Breast epithelium (tissue), 4 donors: ENCODE data around the gene CCL19. TPM values are rescaled to one million over a fixed set of nuclear protein-coding genes. Genes with fewer than 3 reads are reported as not detected.
"Not testable (repeated sequence)": the region's sequence is repeated elsewhere in the genome, so short reads cannot be mapped to it uniquely, and the experiment has no call there.

ENCODE experiments used
- DNase-seq, 2 donors: peaks; one replicate each; pipeline ENCODE4 v3.0.0-alpha.2; 2019; ENCODE audit warnings: low spot score in 2 of 2
- H3K27ac ChIP-seq, 2 donors: fragments of 200-600 bp; sonication (generic) in 1 of 2; one replicate each; pipeline ENCODE4 v1.5.1; 2016 to 2019; ENCODE audit warnings: mild to moderate bottlenecking in 1 of 2
- H3K27me3 ChIP-seq, 2 donors: fragments of 200-600 bp; sonication (generic) in 1 of 2; one replicate each; pipeline versions ENCODE4 v1.5.1 to v1.6.0; 2017 to 2019; ENCODE audit warnings: control low read depth in 1 of 2, mild to moderate bottlenecking in 1 of 2
- H3K36me3 ChIP-seq: fragments of 200-600 bp; one replicate; pipeline ENCODE4 v1.5.1; 2019
- H3K4me1 ChIP-seq, 2 donors: fragments of 200-600 bp; sonication (generic); one replicate each; pipeline ENCODE4 v1.5.1; 2016 to 2019; ENCODE audit warnings: control low read depth in 1 of 2
- H3K4me3 ChIP-seq, 3 donors: fragments of 200-600 bp; sonication (generic); 1 replicate in 2 of 3; 2 replicates in 1 of 3; pipeline ENCODE4 v1.5.1; 2016 to 2019; ENCODE audit warnings: mild to moderate bottlenecking in 3 of 3, moderate library complexity in 2 of 3
- H3K9me3 ChIP-seq, 2 donors: fragments of 200-600 bp; sonication (generic) in 1 of 2; one replicate each; pipeline ENCODE4 v1.5.1; 2016 to 2019; ENCODE audit warnings: control low read depth in 1 of 2
- POLR2A ChIP-seq: fragments of 450-650 bp; IDR thresholded peaks from one replicate; pipeline ENCODE4 v1.6.1; 2016; ENCODE audit warnings: antibody characterized with exemption, mild to moderate bottlenecking, moderate library complexity
- POLR2AphosphoS5 ChIP-seq, 3 donors: sonication (generic); formaldehyde crosslinking; IDR thresholded peaks; one replicate each; pipeline ENCODE4 v1.6.1; 2017; ENCODE audit warnings: antibody characterized with exemption in 3 of 3
- intact Hi-C: fragments of 100-400 bp; cut with DNase I; formaldehyde crosslinking; loops from one replicate; pipeline ENCODE4 v1.15.1; 2023; ENCODE audit warnings: low total_unique reads
- total RNA-seq, 3 donors: library from RNA; depleted of rRNA; stranded (reverse); fragments of >200 nt; gene quantifications; one replicate each; pipeline ENCODE4 v1.1.0, GENCODE V29; 2016
- TF ChIP-seq, protein P1 (sequence below), 3 donors: fragments of 450-650 bp; IDR thresholded peaks; one replicate each; pipeline ENCODE4 v1.5.1; 2016 to 2017; ENCODE audit warnings: antibody characterized with exemption in 3 of 3, mild to moderate bottlenecking in 3 of 3, moderate library complexity in 3 of 3

Gene CCL19
- total RNA-seq, 3 donors from 2014 or later: 0.88 to 5.6 (median 1.3) TPM

DNA sequence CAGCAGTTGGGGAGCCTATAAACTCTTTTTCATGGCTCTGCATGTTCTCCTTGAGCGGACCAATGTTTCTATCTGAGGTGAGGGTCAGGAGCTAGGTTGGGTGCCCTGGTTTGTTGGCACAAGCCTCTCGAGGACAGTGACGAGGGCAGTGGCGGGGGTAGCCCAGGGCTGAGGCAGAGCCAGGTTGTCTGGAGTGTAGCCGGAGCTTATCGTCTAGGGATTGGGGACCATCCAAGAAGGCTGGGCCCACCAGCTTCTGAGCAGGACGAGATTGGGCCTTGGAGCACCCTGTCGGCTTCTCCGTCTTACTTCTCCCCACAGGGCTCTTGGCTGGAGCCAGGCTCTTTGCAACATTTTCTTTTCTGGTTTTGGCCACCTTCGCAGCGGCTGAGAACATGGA, 32.1 kb upstream of the CCL19 start:
- intact Hi-C loops: no loop called here
- H3K36me3 ChIP-seq: no peaks in the 10 kb centered on the region
- no peaks in the 10 kb centered on the region for H3K4me1 ChIP-seq
- no peak overlapping the region for H3K27ac ChIP-seq
- H3K9me3 ChIP-seq: no peaks in the 10 kb centered on the region
- no peaks in the 10 kb centered on the region for H3K27me3 ChIP-seq
- TF ChIP-seq, protein P1, sequence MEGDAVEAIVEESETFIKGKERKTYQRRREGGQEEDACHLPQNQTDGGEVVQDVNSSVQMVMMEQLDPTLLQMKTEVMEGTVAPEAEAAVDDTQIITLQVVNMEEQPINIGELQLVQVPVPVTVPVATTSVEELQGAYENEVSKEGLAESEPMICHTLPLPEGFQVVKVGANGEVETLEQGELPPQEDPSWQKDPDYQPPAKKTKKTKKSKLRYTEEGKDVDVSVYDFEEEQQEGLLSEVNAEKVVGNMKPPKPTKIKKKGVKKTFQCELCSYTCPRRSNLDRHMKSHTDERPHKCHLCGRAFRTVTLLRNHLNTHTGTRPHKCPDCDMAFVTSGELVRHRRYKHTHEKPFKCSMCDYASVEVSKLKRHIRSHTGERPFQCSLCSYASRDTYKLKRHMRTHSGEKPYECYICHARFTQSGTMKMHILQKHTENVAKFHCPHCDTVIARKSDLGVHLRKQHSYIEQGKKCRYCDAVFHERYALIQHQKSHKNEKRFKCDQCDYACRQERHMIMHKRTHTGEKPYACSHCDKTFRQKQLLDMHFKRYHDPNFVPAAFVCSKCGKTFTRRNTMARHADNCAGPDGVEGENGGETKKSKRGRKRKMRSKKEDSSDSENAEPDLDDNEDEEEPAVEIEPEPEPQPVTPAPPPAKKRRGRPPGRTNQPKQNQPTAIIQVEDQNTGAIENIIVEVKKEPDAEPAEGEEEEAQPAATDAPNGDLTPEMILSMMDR (IDR thresholded peaks at IDR 0.05): no peak
- TF ChIP-seq POLR2AphosphoS5 (IDR thresholded peaks at IDR 0.05): no peak
- no peak for TF ChIP-seq POLR2A
- H3K4me3 ChIP-seq: no peak overlapping the region
- DNase-seq: no peak

DNA sequence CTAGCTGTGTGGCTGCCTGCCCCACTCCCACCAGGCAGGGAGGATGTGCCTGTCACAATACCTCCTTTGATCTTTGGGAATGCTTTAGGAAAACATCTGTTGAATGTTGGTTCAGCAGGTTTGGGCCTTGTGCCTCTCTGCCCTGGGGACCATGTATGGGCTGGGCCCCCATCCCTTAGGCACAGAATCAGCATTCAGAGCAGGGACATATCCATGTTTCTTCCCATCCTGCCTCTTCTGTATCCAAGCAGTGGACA, 28.6 kb upstream of the CCL19 start:
- H3K4me3 ChIP-seq, DNase-seq, intact Hi-C loops, H3K9me3 ChIP-seq, H3K36me3 ChIP-seq, H3K27ac ChIP-seq, H3K27me3 ChIP-seq, H3K4me1 ChIP-seq: not testable (repeated sequence)

DNA sequence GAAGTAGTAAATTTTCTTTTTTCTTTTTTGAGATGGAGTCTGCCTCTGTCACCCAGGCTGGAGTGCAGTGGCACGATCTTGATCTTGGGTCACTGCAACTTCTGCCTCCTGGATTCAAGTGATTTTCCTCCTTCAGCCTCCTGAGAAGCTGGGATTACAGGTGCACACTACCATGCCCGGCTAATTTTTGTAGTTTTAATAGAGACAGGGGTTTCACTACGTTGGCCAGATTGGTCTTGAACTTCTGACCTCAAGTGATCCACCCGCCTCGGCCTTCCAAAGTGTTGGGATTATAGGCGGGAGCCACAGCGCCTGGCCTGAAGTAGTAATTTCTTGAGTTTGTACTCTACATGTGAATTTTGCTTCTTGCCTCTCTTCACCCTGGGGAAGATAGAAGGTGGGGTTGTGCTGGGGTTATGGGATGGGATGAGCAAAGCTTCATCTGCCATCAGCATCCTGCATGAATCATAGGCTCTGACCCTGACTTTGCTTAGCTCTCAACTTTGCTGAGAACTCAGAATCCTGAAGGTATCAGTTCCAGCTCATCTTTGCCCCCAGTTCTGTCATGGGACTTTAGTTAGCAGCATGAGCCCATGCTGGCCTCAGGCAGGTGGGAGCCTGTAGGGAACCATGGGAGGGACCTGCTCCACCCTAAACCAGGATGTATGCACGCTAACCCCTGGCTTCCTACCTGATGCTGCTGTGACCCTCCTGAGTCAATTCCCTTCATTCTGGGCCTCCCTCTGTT, 28.1 kb upstream of the CCL19 start:
- Histone ChIP-seq H3K4me1 (no peaks in the 10 kb centered on the region), H3K27me3 (no peaks in the 10 kb centered on the region), H3K9me3 (no peaks in the 10 kb centered on the region), H3K4me3 (no peak overlapping the region), H3K36me3 (no peaks in the 10 kb centered on the region), H3K27ac (no peak overlapping the region)
- intact Hi-C loops: no loop called here
- TF ChIP-seq POLR2A (no peak), POLR2AphosphoS5 (IDR thresholded peaks at IDR 0.05) (peak in 1 of 3 donors; percentile 25)
- TF ChIP-seq, protein P1 (IDR thresholded peaks at IDR 0.05): no peak
- DNase-seq: no peak

DNA sequence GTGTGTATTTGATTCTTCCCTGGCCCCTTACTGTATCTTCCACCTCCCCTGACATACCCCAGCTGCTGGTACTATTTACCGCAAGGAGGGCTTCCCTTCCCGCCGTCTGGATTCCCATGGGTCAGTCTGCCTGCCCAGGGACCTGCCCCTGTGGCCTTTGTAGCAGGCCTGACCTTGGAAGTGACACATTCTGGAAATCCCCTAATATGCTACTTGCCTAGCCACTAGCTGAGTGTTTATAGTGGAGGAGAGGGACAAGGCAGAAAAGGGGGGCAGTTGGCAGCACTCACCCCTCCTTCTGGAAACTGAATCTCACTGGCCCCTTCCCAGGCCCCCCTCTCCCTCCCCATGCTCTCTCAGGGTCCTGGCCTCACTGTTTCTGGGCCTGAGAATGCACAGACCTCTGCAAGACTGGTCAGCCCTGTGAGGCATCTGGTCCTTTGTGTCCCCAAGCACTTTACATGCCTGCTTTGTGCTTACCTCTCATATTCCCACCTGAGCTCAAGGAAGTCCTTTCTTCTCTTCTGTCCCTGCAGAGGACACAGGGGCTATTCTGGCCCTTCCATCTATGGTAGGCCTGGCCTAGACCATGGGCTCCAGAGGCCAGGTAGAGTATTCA, 27.0 kb upstream of the CCL19 start:
- no peaks in the 10 kb centered on the region for H3K27me3 ChIP-seq
- H3K36me3 ChIP-seq: no peaks in the 10 kb centered on the region
- H3K27ac ChIP-seq: no peak overlapping the region
- intact Hi-C loops: no loop called here
- no peaks in the 10 kb centered on the region for H3K9me3 ChIP-seq
- no peak for DNase-seq
- H3K4me1 ChIP-seq: no peaks in the 10 kb centered on the region
- H3K4me3 ChIP-seq: no peak overlapping the region
- TF ChIP-seq POLR2AphosphoS5 (IDR thresholded peaks at IDR 0.05) (no peak), POLR2A (no peak)
- TF ChIP-seq, protein P1 (IDR thresholded peaks at IDR 0.05): no peak

DNA sequence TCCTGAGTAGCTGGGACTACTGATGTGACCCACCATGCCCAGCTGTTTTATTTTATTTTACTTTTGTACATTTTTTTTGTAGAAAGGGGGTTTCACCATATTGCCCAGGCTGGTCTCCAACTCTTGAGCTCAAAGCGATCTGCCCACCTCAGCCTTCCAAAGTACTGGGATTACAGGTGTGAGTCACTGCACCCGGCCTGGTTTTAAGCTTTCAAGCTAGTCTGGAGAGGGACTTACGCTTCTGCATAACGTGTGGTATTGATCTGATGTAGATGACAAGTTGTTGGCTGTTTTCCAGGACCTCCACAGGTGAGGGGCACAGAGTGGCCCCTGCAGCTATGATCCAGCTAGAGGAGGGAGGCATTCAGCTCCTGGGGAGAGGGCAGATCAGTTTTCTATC, 25.6 kb upstream of the CCL19 start:
- no peak for DNase-seq
- no peaks in the 10 kb centered on the region for H3K27me3 ChIP-seq
- H3K9me3 ChIP-seq: no peaks in the 10 kb centered on the region
- intact Hi-C loops: no loop called here
- no peak overlapping the region for H3K27ac ChIP-seq
- H3K4me3 ChIP-seq: no peak overlapping the region
- H3K36me3 ChIP-seq: no peaks in the 10 kb centered on the region
- TF ChIP-seq, protein P1 (IDR thresholded peaks at IDR 0.05): no peak
- TF ChIP-seq POLR2A (no peak), POLR2AphosphoS5 (IDR thresholded peaks at IDR 0.05) (no peak)
- no peaks in the 10 kb centered on the region for H3K4me1 ChIP-seq
